GM18498 (cell line): ENCODE measurements around the gene PCGF2.

ENCODE experiments used
- ATAC-seq: cut with Tn5 transposase; IDR thresholded peaks from one replicate; pipeline ENCODE4 v1.9.1; 2021; ENCODE audit warnings: mild to moderate bottlenecking, moderate library complexity; ENCODE audit not compliant: unreplicated experiment

PCGF2 gene

GRCh38 chr17:38704606-38705522 is 43.3 kb downstream of the PCGF2 start, which contains the start of gene MLLT6:
TSS of gene MLLT6 (plus strand) at chr17:38705273. CDS start at chr17:38705633, 360 bp downstream.
- no peak for ATAC-seq

- ATAC-seq, result peak; percentile 23
These were observed 44.2 kb downstream of the PCGF2 start for GRCh38 chr17:38703742-38704605.

GRCh38 chr17:38702916-38703741 is 45.0 kb downstream of the PCGF2 start:
- ATAC-seq, result no peak

- ATAC-seq, result peak; percentile 31
These were observed 45.8 kb downstream of the PCGF2 start for GRCh38 chr17:38702166-38702915.

GRCh38 chr17:38701504-38702165 is 46.5 kb downstream of the PCGF2 start:
- peak; percentile 28 for ATAC-seq

GRCh38 chr17:38698760-38699159 is 49.4 kb downstream of the PCGF2 start:
- no peak for ATAC-seq

- no peak for ATAC-seq
These were observed 50.9 kb downstream of the PCGF2 start for GRCh38 chr17:38697061-38697820.

- no peak for ATAC-seq
These were observed 54.3 kb downstream of the PCGF2 start for GRCh38 chr17:38693700-38694329.

GRCh38 chr17:38691154-38691553 is 57.0 kb downstream of the PCGF2 start:
- no peak for ATAC-seq

GRCh38 chr17:38690386-38690785 is 57.8 kb downstream of the PCGF2 start:
- ATAC-seq, result no peak

GRCh38 chr17:38687286-38687685 is 60.9 kb downstream of the PCGF2 start:
- no peak for ATAC-seq

GRCh38 chr17:38685491-38685890 is 62.6 kb downstream of the PCGF2 start:
- no peak for ATAC-seq
